GM10847 (cell line): ENCODE data around the gene SLC12A9.
A peak's percentile ranks its signal among the peaks of the same experiment; 100 is the strongest.

Source experiments
- POLR2A ChIP-seq: IDR thresholded peaks from 2 replicates; pipeline ENCODE4 v1.6.1; 2011; ENCODE audit not compliant: insufficient read length; ENCODE audit errors: extremely low read depth

SLC12A9 gene

GRCh38 chr7:100865938-100866728 is 13.6 kb downstream of the SLC12A9 start:
- no peak for TF ChIP-seq POLR2A

- no peak for TF ChIP-seq POLR2A
Measured at GRCh38 chr7:100866729-100867039, 14.2 kb downstream of the SLC12A9 start.

- peak; percentile 25 for TF ChIP-seq POLR2A
Measured at GRCh38 chr7:100867040-100867775, 14.7 kb downstream of the SLC12A9 start, which contains the start of gene TRIP6. Gene TRIP6 (plus strand): TSS chr7:100867387. CDS start chr7:100867498, 111 bp downstream.

- no peak for TF ChIP-seq POLR2A
Measured at GRCh38 chr7:100867776-100868485, 15.4 kb downstream of the SLC12A9 start.

GRCh38 chr7:100873599-100874299 is 21.2 kb downstream of the SLC12A9 start:
- TF ChIP-seq POLR2A = no peak

GRCh38 chr7:100874300-100874576 is 21.7 kb downstream of the SLC12A9 start:
- TF ChIP-seq POLR2A = no peak

GRCh38 chr7:100874577-100875355 is 22.3 kb downstream of the SLC12A9 start, which contains the start of gene SRRT:
Gene SRRT (plus strand): TSS chr7:100875103. CDS start chr7:100875591, 488 bp downstream.
- TF ChIP-seq POLR2A = peak; percentile 75

- no peak for TF ChIP-seq POLR2A
Measured at GRCh38 chr7:100875356-100875751, 22.8 kb downstream of the SLC12A9 start.

GRCh38 chr7:100878013-100878412 is 25.5 kb downstream of the SLC12A9 start:
- TF ChIP-seq POLR2A = no peak

- TF ChIP-seq POLR2A = no peak
Measured at GRCh38 chr7:100878685-100879084, 26.2 kb downstream of the SLC12A9 start.

GRCh38 chr7:100879685-100880261 is 27.3 kb downstream of the SLC12A9 start:
- no peak for TF ChIP-seq POLR2A

- TF ChIP-seq POLR2A = no peak
Measured at GRCh38 chr7:100880645-100881044, 28.1 kb downstream of the SLC12A9 start.

- TF ChIP-seq POLR2A = no peak
Measured at GRCh38 chr7:100881136-100881535, 28.6 kb downstream of the SLC12A9 start.

GRCh38 chr7:100882201-100882600 is 29.7 kb downstream of the SLC12A9 start:
- TF ChIP-seq POLR2A = no peak
